Thymus (tissue), 11 donors: ENCODE data around the gene CWC27. TPM values are rescaled to one million over a fixed set of nuclear protein-coding genes. Genes with fewer than 3 reads are reported as not detected.

Source experiments
- DNase-seq, 9 donors: peaks; one replicate each; pipeline ENCODE4 v3.0.0-alpha.2; 2013; ENCODE audit warnings: low spot score in 9 of 9, low read depth in 6 of 9, missing footprints in 1 of 9
- H3K27ac ChIP-seq, 2 donors: one replicate each; pipeline ENCODE4 v1.5.1; 2013; ENCODE audit warnings: control low read depth in 1 of 2, low read depth in 1 of 2, low read length in 1 of 2, mild to moderate bottlenecking in 1 of 2, moderate library complexity in 1 of 2
- H3K27me3 ChIP-seq, 2 donors: one replicate each; pipeline ENCODE4 v1.5.1; 2013; ENCODE audit warnings: low read length in 1 of 2; ENCODE audit not compliant: control insufficient read depth in 2 of 2, insufficient read depth in 1 of 2
- H3K36me3 ChIP-seq, 2 donors: one replicate each; pipeline ENCODE4 v1.5.1; 2013; ENCODE audit warnings: low read length in 1 of 2, mild to moderate bottlenecking in 1 of 2, moderate library complexity in 1 of 2; ENCODE audit not compliant: control insufficient read depth in 2 of 2, insufficient read depth in 2 of 2
- H3K4me1 ChIP-seq, 2 donors: one replicate each; pipeline ENCODE4 v1.5.1; 2013; ENCODE audit warnings: low read length in 2 of 2; ENCODE audit not compliant: control insufficient read depth in 2 of 2, insufficient read depth in 2 of 2
- H3K4me3 ChIP-seq, 2 donors: one replicate each; pipeline ENCODE4 v1.5.1; 2013; ENCODE audit warnings: low read length in 2 of 2, control low read depth in 1 of 2, mild to moderate bottlenecking in 1 of 2
- H3K9me3 ChIP-seq, 2 donors: one replicate each; pipeline ENCODE4 v1.5.1; 2013; ENCODE audit warnings: low read length in 1 of 2, mild to moderate bottlenecking in 1 of 2; ENCODE audit not compliant: control insufficient read depth in 2 of 2, insufficient read depth in 1 of 2
- WGBS: extraction: QIAGEN DNeasy Blood & Tissue Kit; methylation state at CpG from one replicate; pipeline ENCODE4 v1.1.7; 2013; 5-methylcytosine and 5-hydroxymethylcytosine counted together
- polyA plus RNA-seq: library from polyadenylated mRNA; stranded (reverse); fragments of 200-250 nt; gene quantifications from one replicate; pipeline ENCODE4 v1.2.3, GENCODE V29; 2013
- total RNA-seq: library from RNA; stranded (reverse); fragments of 120-200 nt; gene quantifications from one replicate; pipeline ENCODE4 v1.2.4, GENCODE V29; 2013
- donor health status: healthy.

CWC27 gene
- total and polyA plus RNA-seq, 2 donors = 23.5 to 24.2 TPM

- DNase-seq = no peak
- H3K36me3 ChIP-seq = no peaks in the 10 kb centered on the region
- peak overlapping the region in 1 of 2 donors; percentile 73 for H3K27ac ChIP-seq
- WGBS = 96% methylated on average over 14 of the region's 14 CpGs
- no peaks in the 10 kb centered on the region for H3K9me3 ChIP-seq
- H3K4me1 ChIP-seq = peaks cover 0 to 27% of the 10 kb centered on the region in 2 donors
- H3K27me3 ChIP-seq = no peaks in the 10 kb centered on the region
- H3K4me3 ChIP-seq = peak overlapping the region; percentile 65 to 71
Observed at GRCh38 chr5:65034813-65035209, 266.1 kb downstream of the CWC27 start.

- WGBS = 4% methylated on average over 68 of the region's 68 CpGs
- peak; percentile 32 to 80 (median 56) for DNase-seq
Observed at GRCh38 chr5:65035211-65036206, 266.8 kb downstream of the CWC27 start.

GRCh38 chr5:65037831-65038815 lies 269.4 kb downstream of the CWC27 start:
- 84% methylated on average over 9 of the region's 9 CpGs for WGBS
- Histone ChIP-seq H3K27ac (no peak overlapping the region), H3K36me3 (no peaks in the 10 kb centered on the region), H3K27me3 (no peaks in the 10 kb centered on the region), H3K4me3 (no peak overlapping the region), H3K9me3 (no peaks in the 10 kb centered on the region), H3K4me1 (peaks cover 0 to 27% of the 10 kb centered on the region in 2 donors)
- peak in 3 of 9 donors; percentile 29 to 62 (median 33) for DNase-seq

More at GRCh38 chr5:65035211-65036206, 266.8 kb downstream of the CWC27 start:
- H3K27ac ChIP-seq = peak overlapping the region; percentile 73 to 91
- no peaks in the 10 kb centered on the region for H3K9me3 ChIP-seq
- peak overlapping the region; percentile 65 to 71 for H3K4me3 ChIP-seq
- H3K4me1 ChIP-seq = peaks cover 0 to 27% of the 10 kb centered on the region in 2 donors
- H3K36me3 ChIP-seq = no peaks in the 10 kb centered on the region
- H3K27me3 ChIP-seq = no peaks in the 10 kb centered on the region

- H3K9me3 ChIP-seq = no peaks in the 10 kb centered on the region
- WGBS = 95% methylated on average over 2 of the region's 2 CpGs
- H3K4me1 ChIP-seq = peaks cover 0 to 14% of the 10 kb centered on the region in 2 donors
- no peak for DNase-seq
- no peaks in the 10 kb centered on the region for H3K27me3 ChIP-seq
- H3K4me3 ChIP-seq = no peak overlapping the region
- no peak overlapping the region for H3K27ac ChIP-seq
- H3K36me3 ChIP-seq = no peaks in the 10 kb centered on the region
Observed at GRCh38 chr5:65041296-65042158, 272.8 kb downstream of the CWC27 start.

- Histone ChIP-seq H3K4me1 (no peaks in the 10 kb centered on the region), H3K4me3 (no peak overlapping the region), H3K27me3 (no peaks in the 10 kb centered on the region), H3K27ac (no peak overlapping the region), H3K36me3 (no peaks in the 10 kb centered on the region), H3K9me3 (no peaks in the 10 kb centered on the region)
- WGBS = 98% methylated on average over 5 of the region's 5 CpGs
- no peak for DNase-seq
Observed at GRCh38 chr5:65043843-65044359, 275.2 kb downstream of the CWC27 start.

- Histone ChIP-seq H3K4me3 (no peak overlapping the region), H3K27ac (no peak overlapping the region), H3K9me3 (no peaks in the 10 kb centered on the region), H3K36me3 (no peaks in the 10 kb centered on the region), H3K27me3 (no peaks in the 10 kb centered on the region), H3K4me1 (no peaks in the 10 kb centered on the region)
- 96% methylated on average over 3 of the region's 3 CpGs for WGBS
- DNase-seq = no peak
Observed at GRCh38 chr5:65047225-65047624, 278.5 kb downstream of the CWC27 start.

GRCh38 chr5:65047948-65048690 lies 279.4 kb downstream of the CWC27 start:
- no peak for DNase-seq
- H3K27ac ChIP-seq = no peak overlapping the region
- H3K36me3 ChIP-seq = no peaks in the 10 kb centered on the region
- H3K9me3 ChIP-seq = no peaks in the 10 kb centered on the region
- WGBS = 93% methylated on average over 2 of the region's 2 CpGs
- H3K4me1 ChIP-seq = no peaks in the 10 kb centered on the region
- no peak overlapping the region for H3K4me3 ChIP-seq
- no peaks in the 10 kb centered on the region for H3K27me3 ChIP-seq

- Histone ChIP-seq H3K9me3 (no peaks in the 10 kb centered on the region), H3K27ac (no peak overlapping the region), H3K27me3 (no peaks in the 10 kb centered on the region), H3K4me1 (no peaks in the 10 kb centered on the region), H3K36me3 (no peaks in the 10 kb centered on the region), H3K4me3 (no peak overlapping the region)
- DNase-seq = no peak
Observed at GRCh38 chr5:65050140-65050539, 281.4 kb downstream of the CWC27 start.
